ENCODE results near the gene PTBP1.
A peak's percentile ranks its signal among the peaks of the same experiment; 100 is the strongest.

Gene PTBP1

GRCh38 chr19:855566-856120 lies 58.4 kb downstream of the PTBP1 start:
- DNase-seq, result no peak

- no peak for DNase-seq
These were observed 61.0 kb downstream of the PTBP1 start for GRCh38 chr19:858284-858683.

- DNase-seq, result peak; percentile 71 to 91 (median 80)
These were observed 61.9 kb downstream of the PTBP1 start, which contains the start of gene CFD for GRCh38 chr19:858868-859843. CFD (plus strand) TSS chr19:859664; CDS start chr19:859690, 26 bp downstream.

- DNase-seq, result no peak
These were observed 64.0 kb downstream of the PTBP1 start for GRCh38 chr19:861141-861755.

Data from suppressor macrophage (primary cell).